HG03575 (cell line): ENCODE measurements around the gene CCDC30.
"Not testable (repeated sequence)": the region's sequence is repeated elsewhere in the genome, so short reads cannot be mapped to it uniquely, and the experiment has no call there.

Source experiments
- ATAC-seq: cut with Tn5 transposase; IDR thresholded peaks from one replicate; pipeline ENCODE4 v1.9.1; 2021; ENCODE audit not compliant: unreplicated experiment, insufficient number of reproducible peaks, low FRiP score; ENCODE audit errors: extremely low read depth

Gene CCDC30

DNA sequence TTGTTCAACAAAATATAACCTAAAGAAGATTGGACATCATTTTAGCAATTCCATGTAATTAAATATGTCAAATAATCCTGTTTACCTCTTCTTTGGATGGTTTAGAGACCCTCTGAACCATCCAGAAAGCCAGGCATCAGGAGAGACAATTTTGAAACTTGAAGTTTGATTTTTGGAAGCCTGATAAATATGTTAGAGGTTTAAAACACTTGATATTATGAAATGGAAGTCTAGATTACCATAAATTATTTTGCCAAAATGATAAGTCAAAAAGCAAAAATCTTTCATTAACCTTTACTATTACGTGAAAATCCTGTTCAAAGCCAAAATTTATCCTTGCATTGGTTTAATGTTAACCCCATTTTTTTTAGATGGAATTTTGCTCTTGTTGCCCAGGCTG lies 43.5 kb downstream of the CCDC30 start:
- ATAC-seq, result no peak

DNA sequence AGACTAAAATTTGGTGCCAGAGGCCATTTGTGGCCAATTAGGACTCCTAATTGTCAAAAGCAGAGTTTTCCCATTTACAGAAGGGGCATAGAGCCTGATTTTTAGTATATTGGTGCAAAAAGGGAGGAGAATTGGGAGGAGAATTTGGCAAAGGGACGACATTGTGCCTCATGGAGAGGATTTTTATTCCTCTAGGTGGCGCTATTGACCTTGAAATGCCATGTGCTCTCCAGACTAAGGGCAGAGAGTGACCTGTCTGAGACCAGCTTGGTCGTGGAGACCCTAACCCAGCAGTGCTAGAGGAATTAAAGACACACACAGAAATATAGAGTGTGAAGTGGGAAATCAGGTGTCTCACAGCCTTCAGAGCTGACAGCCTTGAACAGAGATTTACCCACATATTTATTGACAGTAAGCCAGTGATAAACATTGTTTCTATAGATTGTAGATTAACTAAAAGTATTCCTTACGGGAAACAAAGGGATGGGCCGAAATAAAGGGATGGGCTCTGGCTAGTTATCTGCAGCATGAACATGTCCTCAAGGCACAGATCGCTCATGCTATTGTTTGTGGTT lies 48.6 kb downstream of the CCDC30 start:
- ATAC-seq, result not testable (repeated sequence)

DNA sequence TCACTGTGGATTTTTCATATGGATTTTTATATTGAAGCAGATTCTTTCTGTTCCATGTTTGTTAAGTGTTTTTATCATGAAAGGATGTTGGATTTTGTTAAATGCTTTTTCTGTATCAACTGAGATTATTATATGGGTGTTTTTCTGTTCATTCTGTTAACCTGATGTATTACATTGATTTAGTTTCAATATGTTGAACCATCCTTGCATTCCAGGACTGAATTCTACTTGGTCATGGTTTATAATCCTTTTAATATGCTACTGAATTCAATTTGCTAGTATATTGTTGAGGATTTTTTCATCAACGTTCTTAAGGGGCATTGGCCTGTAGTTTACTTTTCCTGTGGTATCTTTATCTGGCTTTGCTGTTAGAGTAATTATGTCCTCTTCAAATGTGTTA lies 55.8 kb downstream of the CCDC30 start:
- no peak for ATAC-seq

DNA sequence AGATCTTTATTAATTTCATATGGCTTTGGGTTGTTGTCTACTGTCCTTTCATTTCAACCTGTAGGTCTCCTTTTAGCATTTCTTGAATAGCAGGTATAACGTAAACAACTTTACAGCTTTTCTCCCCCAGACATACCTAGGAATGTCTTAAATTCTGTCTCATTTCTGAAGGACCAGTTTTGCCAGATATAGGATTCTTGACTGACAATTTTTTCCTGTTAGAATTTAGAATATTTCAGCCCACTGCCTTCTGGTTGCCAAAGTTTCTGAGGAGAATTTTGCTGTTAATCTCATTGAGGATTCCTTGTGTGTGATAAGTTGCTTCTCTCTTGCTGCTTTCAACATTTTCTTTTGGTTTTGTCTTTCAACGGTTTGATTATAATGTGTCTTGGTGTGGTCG lies 60.1 kb downstream of the CCDC30 start:
- ATAC-seq, result no peak

DNA sequence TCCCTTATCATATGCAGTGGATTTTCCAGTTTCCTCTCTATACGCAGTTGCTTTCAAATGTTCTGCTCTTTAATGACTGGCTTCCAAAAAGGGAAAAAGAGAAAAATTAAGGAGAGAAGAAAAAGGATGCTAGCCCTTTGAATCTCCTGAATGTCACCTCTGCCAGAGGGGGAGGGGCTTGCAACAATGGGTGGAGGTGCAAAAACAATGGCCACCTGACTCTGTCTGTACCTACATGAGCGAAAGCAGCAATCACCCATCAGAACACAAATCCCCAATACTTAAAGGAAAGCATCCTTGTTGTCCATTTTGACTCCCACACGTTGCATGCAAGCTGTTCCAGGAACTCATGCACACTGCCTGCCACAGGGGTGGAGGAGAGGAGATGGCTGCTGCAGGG lies 61.2 kb downstream of the CCDC30 start:
- no peak for ATAC-seq

DNA sequence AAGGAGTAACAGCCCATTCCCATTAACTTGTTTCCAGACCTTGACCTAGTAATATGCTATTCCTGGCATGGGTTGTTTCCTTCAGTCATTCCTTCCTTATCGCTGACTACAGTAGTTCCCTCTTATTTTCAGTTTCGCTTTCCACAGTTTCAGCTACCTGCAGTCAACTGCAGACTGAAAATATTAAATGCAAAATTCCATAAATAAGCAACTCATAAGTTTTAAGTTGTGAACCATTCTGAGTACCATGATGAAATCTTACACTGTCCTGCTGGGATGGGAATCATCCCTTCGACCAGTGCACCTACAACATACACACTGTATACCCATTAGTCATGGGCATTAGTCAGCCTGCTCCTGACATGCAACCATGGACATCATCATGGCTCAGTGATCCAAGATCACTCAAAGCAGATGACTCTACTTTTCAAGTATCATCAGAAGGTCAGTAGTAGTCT lies 66.7 kb downstream of the CCDC30 start:
- ATAC-seq, result no peak

DNA sequence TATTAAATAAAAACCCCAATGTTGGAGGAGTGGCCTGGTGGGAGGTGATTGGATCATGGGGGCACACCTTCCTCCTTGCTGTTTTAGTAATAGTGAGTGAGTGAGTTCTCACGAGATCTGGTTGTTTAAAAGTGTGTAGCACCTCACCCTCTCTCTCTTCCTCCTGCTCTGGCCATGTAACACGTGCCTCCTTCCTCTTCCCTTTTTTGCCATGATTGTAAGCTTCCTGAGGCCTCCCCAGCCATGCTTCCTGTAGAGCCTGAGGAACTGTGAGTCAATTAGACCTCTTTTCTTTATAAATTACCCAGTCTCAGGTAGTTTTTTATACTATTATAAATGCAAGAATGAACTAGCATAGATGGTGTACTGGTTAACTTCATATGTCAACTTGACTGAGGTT lies 68.0 kb downstream of the CCDC30 start:
- no peak for ATAC-seq

DNA sequence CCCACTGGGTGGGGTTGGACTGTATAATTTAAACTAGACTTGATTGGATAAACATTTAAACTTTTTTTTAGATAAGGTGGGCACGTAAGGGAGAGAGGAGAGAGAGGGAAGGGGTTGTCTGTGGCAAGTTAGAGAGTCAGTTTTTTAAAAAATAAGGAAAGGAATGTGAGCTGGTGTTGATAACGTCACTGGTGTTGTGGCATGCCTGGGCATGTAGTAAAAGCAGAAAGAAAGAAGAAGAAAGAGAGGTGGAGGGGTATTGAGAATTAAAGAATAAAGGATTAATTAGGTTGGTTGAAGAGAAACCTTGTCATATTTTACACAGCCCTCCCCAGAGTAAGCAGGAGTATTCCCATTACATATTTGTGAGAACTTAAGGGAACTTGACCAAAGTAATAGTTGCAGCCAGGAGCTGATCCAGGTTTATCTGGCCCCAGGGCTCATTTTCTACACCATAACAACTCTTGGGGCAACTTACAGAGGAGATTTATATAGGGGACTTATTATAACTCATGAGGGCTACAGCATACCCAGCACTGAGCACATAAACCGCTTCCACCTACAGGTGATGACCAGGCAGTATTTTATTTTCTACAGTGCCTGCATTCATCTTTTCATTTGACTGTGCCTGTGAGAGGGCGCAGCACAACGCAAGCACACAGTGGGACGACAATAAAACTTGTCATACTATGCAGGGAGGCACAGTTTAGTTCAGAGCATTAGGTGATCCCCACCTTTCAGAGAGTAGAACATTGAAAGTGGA lies 70.2 kb downstream of the CCDC30 start:
- no peak for ATAC-seq

DNA sequence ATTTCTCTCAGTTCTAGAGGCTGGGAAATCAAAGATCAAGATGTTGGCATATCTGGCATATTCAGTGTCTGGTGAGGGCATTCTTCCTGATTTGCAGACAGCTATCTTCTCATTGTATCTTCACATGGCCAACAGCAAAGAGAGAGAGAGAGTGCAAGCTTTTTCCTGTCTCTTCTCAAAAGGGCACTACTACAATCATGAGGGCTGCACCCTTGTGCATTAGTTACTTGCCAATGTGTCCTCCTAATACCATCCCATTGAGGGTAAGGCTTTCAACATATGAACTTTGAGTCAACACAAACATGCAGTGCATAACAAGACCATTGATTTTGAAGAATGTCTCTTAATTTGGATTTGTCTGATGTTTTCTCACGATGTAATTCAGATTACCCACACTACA lies 78.0 kb downstream of the CCDC30 start:
- no peak for ATAC-seq

DNA sequence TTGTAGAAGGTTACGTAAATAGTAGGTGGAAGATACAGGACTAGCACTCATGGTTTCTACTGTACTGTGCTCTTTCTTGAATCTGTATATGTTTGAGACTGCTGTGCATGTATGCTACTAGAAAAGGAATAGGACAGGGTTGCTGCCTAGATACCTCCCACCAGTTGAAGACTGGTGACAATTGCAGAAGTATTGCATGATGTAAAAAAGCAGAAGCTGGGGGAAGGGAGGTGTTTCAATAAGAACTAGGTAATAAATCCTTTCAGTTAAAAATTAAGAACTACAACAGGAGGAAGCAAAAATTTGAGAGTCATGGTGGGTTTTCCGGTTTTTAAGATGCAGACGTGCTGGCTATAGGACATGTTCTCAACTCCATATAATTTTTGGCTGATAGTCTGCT lies 88.1 kb downstream of the CCDC30 start:
- no peak for ATAC-seq

DNA sequence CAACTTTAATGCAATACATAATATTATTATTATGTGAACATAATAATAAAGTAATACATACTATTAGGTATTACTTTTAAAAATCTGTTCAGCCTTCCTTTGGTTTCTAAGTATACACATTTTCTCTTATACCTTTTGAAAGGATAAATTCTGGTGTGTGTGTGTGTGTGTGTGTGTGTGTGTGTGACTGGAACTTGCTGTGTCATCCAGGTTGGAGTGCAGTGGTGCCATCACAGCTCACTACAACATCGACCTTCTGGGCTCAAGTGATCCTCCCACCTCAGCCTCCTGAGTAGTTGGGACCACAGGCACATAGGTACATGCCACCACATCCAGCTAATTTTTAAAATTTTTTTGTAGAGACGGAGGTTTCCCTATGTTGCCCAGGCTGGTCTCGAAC lies 88.5 kb downstream of the CCDC30 start:
- no peak for ATAC-seq

DNA sequence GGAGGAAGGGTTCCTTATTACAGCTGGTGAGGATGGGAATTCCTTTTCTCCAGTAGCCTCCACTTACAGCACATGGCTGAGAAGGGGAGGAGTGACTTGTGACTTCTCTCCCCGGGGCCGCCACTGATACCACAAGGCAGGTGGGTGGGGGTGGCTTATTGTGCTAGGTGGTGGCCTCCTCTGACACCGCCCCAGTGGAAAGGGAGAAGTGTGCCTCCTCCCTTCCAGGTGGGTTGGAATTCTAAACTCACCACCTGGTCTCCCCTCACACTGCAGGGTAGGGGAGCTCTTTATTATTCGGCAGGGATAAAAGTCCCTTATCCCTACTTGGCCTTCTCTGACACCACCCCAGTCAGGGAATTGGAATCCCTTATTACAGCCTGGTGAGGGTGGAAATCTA lies 89.5 kb downstream of the CCDC30 start:
- ATAC-seq, result no peak

DNA sequence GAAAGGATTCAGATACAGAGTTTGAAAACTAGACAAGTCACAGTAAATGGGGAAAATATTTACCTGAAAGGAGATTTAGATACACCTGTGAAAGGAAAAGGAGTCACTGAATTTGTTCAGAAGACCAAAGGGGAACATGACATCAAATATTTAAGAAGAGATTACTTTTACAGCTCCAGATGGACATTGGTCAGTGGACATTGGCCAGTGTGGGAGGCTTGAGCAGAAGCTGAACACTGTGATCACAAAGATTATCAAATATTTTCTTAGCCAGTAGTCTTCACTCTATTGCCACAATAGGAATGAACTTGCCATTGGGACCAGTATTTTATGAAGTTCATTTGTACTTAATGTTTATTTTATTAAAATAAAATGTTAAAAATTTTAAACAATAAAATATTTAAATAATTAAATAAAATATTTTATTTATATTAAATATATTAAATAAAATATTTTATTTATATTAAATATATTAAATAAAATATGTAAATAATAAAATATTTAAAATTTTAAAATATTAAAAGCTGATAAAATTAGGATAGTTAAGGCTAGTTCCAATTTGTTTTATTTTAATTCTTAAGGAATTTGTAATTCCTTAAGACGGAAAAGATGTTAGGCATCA lies 94.3 kb downstream of the CCDC30 start:
- ATAC-seq, result no peak

DNA sequence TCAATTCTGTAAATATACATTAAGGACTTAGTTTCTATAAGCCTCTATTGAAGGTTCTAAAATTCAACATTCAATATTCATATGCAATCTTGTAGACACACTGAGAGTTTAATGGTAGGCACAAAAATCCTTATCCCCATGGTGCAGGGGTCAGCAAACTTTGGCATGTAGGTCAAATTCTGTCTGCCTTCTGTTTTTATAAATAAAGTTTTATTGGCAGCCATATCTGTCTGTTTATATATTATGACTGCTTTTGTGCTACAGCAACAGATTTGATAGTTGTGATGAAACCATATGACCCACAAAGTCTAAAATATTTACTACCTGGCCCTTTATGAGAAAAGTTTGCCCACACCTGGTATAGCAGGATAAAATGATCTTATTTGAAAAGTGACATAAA lies 104.0 kb downstream of the CCDC30 start:
- ATAC-seq, result no peak

DNA sequence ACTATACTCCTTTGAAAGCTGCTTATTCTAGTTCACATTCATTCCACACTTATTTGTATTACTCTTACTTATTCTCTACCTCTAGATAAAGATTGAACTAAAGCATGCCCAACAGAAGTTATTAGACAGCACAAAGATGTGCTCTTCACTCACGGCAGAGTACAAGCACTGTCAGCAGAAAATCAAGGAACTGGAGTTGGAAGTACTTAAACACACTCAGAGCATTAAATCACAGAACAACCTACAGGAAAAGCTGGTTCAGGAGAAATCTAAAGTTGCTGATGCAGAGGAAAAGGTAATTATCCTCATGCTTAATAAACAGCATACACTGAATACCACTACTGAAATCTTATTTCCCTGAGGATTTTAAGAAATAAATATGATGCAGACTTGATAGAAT lies 113.8 kb downstream of the CCDC30 start:
- ATAC-seq, result no peak

DNA sequence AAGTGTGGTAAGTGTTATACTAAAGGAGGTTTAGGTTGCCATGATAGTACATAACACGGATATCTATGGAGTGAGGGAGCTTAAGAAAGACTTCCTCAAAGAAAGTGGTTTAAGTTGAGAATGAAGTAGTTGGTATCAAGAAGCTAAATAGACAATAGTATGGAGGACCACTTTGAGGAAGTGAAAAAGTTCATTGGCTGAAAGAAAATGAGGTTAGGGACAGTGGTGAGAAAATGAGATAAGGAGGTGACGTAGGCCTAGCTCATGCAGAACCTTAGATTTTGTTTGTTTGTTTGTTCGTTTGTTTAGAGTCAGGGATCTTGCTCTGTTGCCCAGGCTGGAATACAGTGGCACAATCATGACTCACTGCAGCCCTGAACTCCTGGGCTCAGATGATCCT lies 122.9 kb downstream of the CCDC30 start:
- no peak for ATAC-seq

DNA sequence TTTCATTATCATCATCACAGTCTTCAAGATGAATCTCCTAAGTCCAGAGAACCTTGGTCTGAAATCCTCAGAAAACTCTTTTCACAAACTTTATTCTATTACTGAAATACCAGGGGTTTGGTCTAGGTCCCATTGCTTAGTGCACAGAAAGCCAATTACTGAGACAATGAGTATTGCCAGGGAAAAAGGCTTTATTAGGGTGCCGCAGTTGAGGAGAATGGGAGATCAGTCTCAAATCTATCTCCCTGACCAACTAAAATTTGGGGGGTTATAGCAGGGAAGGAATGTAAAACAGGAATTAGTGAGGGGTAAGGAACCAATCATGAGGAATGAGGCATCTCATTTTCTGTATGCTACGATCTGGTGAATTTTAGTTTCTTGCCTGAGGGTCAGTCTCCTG lies 124.7 kb downstream of the CCDC30 start:
- ATAC-seq, result no peak

DNA sequence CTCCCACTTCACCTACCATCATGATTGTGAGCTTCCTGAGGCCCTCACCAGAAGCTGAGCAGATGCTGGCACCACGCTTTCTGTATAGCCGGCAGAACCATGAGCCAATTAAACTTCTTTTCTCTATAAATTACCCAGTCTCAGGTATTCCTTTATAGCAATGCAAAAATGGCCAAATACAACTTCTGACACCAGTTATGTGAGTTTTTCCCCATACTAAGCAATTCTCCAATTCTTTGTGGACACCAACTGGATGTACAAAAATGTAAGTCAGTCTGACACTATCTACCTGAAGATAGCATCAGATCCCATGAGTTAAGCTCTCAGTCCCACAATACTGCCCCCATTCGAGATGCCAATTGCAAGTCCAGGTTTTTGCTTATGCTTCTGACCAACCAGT lies 129.7 kb downstream of the CCDC30 start:
- no peak for ATAC-seq

DNA sequence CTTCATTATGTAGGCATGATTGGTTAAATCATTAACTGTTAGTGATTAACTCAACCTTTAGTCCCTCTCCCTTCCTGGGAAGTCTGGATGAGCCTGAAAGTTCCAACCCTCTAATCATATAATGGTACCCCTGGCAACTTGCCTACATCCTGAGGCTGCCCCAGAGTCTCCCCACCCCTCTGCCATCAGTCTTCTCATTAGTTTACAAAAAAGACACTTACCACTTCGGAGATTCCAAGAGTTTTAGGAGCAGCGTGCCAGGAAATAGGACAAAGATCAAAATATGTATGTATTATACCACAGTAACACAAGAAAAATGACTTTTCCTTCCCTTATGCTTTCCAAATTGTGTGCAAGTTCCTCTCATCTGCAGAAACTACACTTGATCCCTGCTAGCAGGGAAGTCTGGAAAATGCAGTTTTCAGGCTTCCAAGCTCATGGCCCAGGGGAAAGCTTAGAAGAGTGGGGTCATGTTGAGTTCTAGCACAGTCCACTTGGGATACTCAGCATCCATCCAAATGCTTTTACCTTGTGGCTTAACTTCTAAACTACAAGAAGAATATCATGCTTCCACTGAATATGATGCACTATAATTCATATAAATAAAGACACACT lies 130.5 kb downstream of the CCDC30 start:
- no peak for ATAC-seq

DNA sequence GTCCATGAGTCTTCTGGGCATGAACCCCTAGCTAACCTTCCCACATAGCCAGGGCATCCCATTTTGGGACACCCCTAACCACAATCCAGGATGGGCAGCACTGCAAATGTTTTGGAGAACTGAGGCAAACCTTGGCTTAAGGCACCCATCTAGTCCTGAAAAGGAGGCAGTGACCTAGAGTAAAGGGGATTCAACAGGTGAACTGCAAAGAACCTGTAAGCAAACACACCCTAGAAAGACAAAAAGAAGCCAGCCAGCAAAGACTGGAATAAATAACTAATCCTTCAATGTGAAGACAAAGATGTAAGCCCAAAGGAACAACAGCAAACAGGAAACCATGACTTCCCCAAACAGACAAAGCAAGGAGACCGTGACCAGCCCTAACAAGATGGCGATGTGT lies 138.4 kb downstream of the CCDC30 start:
- ATAC-seq, result no peak
